DOHH2 (cell line): ENCODE results near the gene MALAT1.

Experiments used
- CTCF ChIP-seq: fragments of 200-600 bp; sonication (generic); IDR thresholded peaks from one replicate; pipeline ENCODE4 v1.5.1; 2014; ENCODE audit warnings: antibody characterized with exemption, mild to moderate bottlenecking, low read depth, low read length; ENCODE audit not compliant: poor library complexity, severe bottlenecking
- EZH2phosphoT487 ChIP-seq: fragments of 200-600 bp; sonication (generic); IDR thresholded peaks from 2 replicates; pipeline ENCODE4 v1.6.1; 2017; ENCODE audit warnings: borderline replicate concordance, mild to moderate bottlenecking, antibody characterized with exemption, low read length, moderate library complexity, mixed read lengths

GRCh38 chr11:65530157-65530496 is 31.3 kb downstream of the MALAT1 start:
- TF ChIP-seq CTCF (peak; percentile 50), EZH2phosphoT487 (no peak)
